Fibroblast of pulmonary artery (primary cell): ENCODE results near the gene VRK1.
"Not testable (repeated sequence)": the region's sequence is repeated elsewhere in the genome, so short reads cannot be mapped to it uniquely, and the experiment has no call there.

ENCODE experiments used
- DNase-seq: peaks from one replicate; pipeline ENCODE4 v3.0.0-alpha.2; 2010; ENCODE audit warnings: low read depth
- H3K4me3 ChIP-seq: replicated peaks from 2 replicates; pipeline ENCODE4 v1.5.1; 2011; ENCODE audit warnings: low read depth, mild to moderate bottlenecking, control low read depth, low read length, moderate library complexity
- TF ChIP-seq, protein P1 (sequence below): IDR thresholded peaks from 2 replicates; pipeline ENCODE4 v1.5.1; 2011; ENCODE audit warnings: mild to moderate bottlenecking, control low read depth, low read length, inconsistent platforms; ENCODE audit errors: missing control alignments

The VRK1 gene

DNA sequence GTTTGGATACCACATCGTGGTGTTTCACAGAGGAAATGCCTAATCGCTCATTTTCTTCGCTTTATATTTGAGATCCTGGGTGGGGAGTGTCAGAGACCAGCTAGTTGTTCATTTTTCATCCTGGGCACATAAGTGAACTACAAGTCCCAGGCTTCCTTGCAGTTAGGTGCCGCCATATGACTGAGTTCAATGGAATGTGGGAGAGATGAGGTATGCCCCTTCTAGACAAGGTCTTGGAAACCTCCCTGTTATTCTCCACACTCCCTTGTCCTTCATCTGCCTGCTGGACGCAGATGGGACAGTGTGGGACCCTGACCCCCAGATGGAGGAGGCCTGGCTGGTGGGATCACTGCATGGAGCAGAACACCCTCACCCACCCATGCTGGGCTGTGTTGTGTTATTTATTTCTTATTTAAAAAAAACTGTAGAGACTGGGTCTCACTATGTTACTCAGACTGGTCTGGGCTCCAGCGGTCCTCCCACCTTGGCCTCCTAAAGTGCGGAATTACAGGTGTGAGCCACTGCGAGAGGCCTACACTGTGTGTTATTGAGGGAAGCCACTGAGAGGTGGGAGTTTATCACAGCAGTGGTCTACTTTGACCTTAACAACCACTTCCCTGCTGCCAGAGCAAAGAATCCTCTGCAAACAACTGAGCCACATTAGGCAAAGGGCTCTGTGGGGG is 42.9 kb upstream of the VRK1 start:
- DNase-seq = no peak
- TF ChIP-seq, protein P1, sequence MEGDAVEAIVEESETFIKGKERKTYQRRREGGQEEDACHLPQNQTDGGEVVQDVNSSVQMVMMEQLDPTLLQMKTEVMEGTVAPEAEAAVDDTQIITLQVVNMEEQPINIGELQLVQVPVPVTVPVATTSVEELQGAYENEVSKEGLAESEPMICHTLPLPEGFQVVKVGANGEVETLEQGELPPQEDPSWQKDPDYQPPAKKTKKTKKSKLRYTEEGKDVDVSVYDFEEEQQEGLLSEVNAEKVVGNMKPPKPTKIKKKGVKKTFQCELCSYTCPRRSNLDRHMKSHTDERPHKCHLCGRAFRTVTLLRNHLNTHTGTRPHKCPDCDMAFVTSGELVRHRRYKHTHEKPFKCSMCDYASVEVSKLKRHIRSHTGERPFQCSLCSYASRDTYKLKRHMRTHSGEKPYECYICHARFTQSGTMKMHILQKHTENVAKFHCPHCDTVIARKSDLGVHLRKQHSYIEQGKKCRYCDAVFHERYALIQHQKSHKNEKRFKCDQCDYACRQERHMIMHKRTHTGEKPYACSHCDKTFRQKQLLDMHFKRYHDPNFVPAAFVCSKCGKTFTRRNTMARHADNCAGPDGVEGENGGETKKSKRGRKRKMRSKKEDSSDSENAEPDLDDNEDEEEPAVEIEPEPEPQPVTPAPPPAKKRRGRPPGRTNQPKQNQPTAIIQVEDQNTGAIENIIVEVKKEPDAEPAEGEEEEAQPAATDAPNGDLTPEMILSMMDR = no peak
- H3K4me3 ChIP-seq = no peak overlapping the region

DNA sequence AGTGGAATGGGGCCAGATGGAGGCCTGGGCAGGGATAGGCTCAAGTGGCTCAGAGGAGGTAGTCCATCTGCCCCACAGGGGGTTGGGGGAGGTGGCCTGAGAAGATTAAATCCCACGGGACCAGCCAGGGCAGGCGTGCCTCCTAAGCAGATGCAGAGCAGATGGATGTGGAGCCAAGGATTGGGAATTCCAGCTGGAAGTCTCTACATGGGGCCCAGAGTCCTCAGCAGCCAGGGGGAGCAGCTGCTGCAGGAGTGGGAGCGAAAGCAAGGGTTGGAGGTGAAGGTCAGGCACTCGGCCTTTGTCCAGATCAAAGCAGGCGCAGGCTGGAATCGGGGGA is 42.4 kb upstream of the VRK1 start:
- TF ChIP-seq, protein P1 = no peak
- H3K4me3 ChIP-seq = no peak overlapping the region
- DNase-seq = no peak

- H3K4me3 ChIP-seq = no peak overlapping the region
- DNase-seq = no peak
- TF ChIP-seq, protein P1 = no peak
Measured at GRCh38 chr14:96756745-96757144, 40.4 kb upstream of the VRK1 start.

DNA sequence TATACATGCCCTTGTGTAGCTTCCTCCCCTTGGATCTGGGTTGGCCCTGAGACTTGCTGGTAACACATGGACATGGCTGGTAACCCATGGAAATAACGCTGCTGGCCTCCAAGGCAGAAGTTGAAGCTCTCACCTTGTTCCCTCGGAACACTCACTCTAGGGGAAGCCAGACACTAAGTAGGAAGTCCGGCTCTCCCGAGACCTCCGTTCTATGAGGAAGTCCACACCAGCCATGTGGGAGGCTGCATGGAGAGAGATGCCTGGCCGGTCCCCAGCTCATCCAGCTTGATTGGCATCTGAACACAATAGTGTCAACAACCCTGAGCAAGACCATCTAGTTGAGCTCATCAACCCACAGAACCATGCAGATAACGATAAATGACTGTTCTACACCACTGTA is 39.7 kb upstream of the VRK1 start:
- no peak for DNase-seq
- TF ChIP-seq, protein P1 = no peak

GRCh38 chr14:96761066-96761465 is 36.1 kb upstream of the VRK1 start:
- H3K4me3 ChIP-seq = no peak overlapping the region
- TF ChIP-seq, protein P1 = no peak
- no peak for DNase-seq

More for the DNA sequence above, 39.7 kb upstream of the VRK1 start:
- no peak overlapping the region for H3K4me3 ChIP-seq

- no peak overlapping the region for H3K4me3 ChIP-seq
- TF ChIP-seq, protein P1 = no peak
- DNase-seq = peak; percentile 76
Measured at GRCh38 chr14:96762650-96763049, 34.5 kb upstream of the VRK1 start.

DNA sequence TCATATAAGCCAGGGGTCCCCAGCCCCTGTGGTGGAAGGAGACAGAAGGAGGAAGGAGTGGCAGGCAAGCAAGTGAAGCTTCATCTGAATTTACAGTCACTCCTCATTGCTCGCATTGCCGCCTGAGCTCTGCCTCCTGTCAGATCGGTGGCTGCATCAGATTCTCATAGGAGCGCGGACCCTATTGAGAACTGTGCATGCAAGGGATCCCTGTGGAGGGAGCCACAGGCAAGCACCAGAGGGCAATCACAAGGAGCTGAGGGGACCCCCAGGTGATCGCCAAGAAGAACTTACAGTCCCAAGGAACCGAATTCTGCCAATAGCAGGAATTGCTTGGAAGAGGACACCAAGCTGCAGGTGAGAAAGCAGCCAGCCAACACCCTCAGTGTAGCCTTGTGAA is 33.2 kb upstream of the VRK1 start:
- TF ChIP-seq, protein P1 = no peak
- no peak for DNase-seq

DNA sequence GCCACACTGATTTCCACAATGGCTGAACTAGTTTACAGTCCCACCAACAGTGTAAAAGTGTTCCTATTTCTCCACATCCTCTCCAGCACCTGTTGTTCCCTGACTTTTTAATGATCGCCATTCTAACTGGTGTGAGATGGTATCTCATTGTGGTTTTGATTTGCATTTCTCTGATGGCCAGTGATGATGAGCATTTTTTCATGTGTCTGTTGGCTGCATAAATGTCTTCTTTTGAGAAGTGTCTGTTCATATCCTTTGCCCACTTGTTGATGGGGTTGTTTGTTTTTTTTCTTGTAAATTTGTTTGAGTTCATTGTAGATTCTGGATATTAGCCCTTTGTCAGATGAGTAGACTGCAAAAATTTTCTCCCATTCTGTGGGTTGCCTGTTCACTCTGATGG is 32.0 kb upstream of the VRK1 start:
- not testable (repeated sequence) for H3K4me3 ChIP-seq, DNase-seq

More for the DNA sequence above, 33.2 kb upstream of the VRK1 start:
- H3K4me3 ChIP-seq = no peak overlapping the region
